CD4-positive, alpha-beta T cell treated with Interleukin-15 for 4 hours (primary cell): ENCODE results near the gene PCSK6.

Experiments used
- DNase-seq: peaks from one replicate; pipeline ENCODE4 v3.0.0-alpha.2; 2020; ENCODE audit warnings: low spot score

The PCSK6 gene

DNA sequence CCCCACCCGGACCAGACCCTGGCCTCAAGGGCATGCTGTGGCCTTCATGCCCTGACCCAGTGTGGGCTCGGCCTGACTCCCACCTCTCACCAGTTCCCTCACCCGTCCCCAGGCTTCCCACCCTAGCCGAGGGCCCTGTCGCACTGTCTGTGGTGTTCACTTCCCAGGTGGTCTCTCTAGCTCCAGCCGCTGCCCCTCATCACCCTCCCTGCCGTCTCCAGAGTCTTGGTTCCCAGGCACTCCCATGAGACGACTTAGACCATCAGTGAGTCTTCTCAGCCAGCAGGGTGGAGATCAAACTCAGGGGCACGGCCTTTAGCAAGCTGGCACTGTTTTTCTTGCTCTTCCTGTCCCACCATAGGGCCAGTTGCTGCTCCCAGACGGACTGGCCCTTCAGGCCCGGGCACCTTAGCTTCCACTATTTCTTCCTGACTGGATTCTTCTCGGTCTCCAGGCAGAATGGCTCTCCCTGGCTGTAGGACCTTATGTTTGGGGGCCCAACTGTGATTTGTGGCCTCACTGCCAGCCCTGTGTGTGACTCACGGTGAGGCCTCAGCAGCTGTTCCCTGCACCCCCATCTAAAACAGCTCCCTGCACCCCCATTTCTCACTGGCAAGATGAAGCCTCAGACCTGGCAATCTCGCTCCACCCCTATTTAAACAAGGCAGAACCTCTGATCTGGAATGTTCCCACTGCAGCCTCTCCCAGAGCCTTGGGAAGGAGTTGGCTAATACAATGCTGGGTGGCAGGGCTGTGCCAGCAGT is 9.4 kb upstream of the PCSK6 start:
- no peak for DNase-seq

DNA sequence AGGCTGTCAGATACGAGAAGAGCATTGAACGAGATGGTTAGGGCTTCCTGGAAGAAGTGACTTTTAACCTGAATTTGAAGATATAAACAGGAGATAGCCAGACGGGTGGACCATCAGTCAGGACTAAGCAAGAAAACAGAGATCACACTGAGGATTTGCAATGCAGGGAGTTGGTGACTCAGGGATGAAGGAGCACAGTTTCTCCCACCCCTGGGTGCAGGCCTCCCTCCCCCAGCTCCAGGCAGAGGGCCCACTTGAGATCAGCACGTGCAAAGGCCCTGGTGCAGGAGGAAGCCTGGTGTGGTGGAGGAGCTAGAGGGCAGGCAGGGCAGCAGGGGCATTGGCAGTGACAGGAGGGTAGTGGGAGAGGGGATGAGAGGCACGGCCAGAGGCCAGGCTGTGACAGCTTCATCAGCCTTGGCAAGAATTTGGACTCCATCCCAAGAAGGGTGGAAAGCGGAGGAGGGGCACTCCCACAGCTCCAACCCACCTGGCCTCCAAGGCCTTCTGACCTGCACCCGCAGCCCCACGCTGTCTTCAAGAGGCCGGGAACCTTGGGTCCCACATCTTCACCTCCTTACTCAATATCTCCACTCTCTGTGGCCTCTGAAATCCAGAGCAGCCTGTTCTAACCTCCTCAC is 8.7 kb upstream of the PCSK6 start:
- no peak for DNase-seq

DNA sequence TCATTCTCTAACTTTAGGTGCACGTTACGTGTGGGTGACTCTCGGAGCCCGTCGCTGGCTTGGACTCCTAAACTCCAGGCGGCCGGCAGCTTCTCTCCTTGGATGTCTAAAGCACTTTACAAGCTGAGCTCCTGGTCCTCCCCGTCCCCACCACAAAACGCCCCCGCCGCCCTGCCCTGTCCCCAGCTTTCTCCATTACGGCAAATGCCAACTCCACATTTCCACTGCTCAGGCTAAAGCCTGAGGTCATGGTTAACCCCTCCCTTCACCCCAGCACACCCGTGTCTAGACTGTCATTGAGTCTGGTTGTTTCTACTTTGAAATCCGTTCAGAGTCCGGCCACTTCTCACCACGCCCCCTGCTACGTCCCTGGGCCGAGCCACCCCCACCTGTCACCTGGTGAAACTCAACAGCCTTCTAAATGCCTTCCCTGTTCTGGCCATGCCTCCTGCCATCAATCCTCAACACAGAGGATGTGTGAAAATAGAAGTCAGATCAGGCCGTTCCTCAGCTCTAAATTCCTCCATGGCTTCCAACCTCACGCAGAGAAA is 8.1 kb upstream of the PCSK6 start:
- DNase-seq = no peak

DNA sequence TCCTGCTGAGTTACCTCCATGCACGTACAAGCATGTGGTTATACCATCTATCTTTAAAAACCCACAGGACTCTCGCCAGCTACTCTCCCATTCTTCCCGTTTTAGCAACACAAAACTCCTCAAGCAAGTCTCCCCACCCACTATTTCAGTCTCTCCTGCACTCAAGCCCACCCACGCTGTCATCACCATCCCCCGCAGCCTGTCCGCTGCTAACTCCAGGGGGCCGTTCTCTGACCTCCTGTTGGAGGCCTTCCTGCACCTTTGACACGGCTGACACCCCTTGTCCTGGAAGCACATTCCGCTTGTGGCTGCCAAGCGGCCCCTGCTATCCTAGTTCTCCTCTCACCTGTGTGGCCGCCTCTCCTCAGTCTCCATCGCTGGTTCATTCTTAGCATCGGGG is 7.5 kb upstream of the PCSK6 start:
- DNase-seq = no peak

DNA sequence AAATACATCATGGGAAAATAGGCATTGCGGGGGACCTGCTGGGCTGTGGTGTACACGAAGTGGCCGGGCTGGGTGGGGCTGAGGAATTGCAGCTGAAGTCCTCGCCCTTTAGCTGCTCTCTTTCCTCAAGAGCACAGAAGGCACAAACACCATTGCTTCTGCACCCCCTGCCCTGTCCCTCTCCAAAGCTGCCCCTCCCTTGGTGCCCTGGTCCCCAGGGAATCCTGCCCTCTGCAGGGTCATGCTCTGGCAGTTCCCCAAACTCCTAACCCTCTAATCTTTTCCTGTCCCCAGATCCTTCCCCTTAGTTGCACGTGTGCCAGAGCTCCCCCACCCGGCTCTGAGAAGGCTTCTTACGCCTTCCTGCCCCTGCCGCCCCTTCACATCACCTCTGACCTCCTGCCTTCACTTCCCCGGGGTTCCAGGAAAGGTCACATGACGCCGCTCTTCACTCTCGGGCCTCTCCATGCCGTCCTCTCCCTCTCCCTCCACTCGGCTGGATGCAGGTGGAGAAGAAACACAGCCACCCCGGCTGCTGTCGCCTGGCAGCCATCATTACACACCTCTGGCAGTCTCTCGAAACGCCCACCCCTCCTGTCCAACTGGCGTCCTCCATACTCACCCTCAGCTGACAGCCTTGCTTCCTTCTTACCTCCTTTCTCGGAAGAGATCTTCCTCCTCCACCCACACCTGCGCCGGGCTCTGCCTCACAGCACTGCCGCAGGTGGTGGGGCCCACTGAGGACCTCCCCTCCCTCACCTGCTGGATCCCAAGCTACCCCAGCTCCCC is 6.9 kb upstream of the PCSK6 start:
- DNase-seq = no peak

DNA sequence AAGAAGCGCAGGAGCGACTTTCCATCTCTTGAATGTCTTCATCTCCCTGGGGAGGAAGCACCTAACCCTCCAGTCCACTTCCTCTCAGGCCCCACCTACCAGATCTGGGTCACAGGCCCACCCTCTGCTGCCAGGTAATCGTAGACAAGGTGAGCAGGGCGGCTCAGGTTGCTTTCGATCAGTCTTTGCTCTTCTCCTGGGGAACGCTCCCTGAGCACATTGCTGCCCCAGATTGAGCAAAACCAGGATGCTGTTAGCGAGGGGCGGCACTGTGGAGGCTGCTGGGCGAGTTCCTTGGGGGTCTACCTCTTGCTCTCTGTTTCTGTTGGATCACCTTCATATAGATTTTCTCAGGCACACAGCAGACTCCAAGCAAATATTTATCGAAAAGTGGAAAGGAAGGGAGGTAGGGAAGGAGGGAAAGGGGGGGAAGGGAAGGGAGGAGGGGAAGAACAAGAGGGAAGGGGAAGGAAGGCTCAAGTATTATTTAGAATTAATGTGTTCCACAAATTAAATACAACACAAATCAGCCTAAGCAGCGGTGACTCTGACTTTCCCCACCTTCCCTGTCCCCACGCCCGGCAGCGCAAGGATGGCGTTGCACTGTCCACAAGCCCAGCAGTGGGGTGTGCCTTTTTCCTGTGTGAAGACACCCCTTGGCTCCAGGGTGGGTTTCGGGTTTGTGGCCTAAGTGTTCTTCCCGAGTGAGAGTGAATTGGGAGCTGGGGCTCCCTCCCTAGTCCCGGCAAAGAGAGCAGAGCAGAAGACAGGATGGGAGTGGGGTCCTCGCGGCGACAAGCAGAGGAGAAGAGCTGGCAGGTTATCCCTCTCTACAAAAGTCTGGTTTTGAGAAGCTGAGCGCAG is 6.1 kb upstream of the PCSK6 start:
- no peak for DNase-seq

DNA sequence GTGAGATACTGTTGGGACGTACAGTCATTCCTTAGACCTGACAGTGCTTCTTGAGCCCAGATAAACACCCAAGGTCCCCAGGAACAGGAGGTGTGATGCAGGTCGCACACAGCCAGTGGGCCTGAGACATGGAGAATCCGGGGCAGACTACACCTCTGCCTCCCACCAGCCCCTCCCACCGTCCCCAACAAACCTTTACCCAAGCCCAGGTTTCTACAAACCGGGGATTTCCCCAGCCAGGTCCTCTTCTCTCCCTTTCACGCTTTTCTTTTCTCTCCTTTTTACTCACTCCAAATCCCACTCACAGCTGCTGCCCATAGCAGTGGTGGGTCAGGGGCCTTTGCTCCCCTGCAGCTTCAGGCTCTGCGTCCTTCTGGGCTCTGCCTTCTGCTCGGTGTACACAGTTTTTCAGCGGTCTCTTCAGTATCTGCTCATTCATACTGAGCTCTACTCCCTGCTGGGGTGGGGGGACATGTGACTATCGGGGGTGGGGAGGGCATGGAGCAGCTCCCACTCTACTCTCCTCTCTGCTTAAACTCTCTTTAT is 4.8 kb upstream of the PCSK6 start:
- no peak for DNase-seq

DNA sequence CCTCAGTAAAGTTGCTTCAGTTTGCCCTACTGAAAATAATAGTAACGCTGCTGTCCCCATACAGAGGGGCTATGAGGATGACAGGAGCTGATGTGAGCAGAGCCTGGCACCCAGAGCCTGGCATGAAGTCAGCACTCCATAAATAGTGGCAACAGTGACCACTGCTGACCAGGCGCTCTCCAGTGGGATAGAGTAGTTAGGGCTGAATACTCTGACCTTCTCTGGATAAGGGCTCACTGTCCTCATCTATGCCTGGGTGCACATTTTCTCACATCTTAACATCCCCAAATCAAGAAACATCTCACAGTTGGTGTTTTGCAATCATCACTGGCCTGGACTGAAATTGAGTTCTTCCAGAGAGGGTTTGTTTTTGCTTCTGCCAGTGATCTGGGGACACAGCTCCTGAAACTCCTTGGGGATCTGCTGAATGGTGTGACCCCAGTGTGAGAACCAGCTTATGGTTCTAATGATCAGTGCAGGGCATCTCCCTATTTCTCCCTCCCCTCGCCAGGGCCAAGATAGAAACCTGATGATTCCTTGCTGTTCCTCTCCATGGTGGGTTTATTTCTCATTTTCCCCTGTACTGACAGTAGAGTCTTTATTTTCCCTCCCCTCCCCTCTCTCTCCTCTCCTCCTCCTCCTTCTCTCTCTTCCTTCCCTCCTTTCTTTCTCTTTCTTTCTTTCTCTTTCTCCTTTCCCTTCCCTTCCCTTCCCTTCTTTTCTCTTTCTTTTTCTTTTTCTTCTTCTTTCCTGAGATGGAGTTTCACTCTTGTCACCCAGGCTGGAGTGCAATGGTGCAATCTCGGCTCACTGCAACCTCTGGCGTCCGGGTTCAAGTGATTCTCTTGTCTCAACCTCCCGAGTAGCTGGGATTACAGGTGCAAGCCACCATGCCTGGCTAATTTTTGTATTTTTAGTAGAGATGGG is 3.5 kb upstream of the PCSK6 start:
- DNase-seq = no peak

DNA sequence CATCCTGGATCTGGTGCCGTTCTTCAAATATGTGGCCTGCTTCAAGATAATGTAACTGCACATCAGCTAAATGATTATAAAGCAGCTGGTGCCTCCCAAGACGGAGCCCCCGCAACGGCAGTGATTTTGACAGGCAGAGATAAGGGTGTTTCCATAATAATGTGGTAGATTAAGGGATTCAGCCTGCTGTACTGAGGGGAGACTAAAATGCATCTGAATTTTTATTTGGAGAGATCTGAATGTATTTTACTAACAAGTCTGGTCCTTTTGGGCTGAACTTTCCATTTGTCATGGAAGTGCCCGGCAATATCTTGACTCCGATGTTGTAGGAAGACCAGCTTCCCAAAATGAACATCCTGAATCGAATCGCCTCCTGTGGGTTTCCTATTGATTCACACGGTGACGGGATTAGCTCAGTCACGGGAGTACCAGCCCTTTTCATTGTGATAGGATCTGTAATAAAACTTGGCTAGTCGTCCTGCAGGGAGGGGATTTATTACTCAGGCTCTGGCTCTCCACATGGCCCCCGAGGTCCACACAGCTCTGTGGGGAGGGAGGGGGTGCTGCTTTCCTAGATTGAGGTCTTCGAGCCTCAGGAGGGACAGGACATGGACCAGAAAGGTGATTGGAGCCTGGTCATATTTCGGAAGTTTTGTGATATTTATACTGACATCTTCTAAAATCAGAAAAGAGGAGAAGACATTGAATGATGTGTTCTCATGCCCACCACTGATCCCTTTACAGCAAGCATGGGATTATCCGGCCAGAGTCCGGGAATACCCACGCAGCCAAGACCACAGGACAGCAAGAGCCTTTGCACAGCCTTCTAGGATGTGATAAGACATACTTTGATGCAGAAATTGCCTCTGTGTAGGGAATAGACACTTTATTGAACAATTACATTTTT is 2.5 kb upstream of the PCSK6 start:
- no peak for DNase-seq

DNA sequence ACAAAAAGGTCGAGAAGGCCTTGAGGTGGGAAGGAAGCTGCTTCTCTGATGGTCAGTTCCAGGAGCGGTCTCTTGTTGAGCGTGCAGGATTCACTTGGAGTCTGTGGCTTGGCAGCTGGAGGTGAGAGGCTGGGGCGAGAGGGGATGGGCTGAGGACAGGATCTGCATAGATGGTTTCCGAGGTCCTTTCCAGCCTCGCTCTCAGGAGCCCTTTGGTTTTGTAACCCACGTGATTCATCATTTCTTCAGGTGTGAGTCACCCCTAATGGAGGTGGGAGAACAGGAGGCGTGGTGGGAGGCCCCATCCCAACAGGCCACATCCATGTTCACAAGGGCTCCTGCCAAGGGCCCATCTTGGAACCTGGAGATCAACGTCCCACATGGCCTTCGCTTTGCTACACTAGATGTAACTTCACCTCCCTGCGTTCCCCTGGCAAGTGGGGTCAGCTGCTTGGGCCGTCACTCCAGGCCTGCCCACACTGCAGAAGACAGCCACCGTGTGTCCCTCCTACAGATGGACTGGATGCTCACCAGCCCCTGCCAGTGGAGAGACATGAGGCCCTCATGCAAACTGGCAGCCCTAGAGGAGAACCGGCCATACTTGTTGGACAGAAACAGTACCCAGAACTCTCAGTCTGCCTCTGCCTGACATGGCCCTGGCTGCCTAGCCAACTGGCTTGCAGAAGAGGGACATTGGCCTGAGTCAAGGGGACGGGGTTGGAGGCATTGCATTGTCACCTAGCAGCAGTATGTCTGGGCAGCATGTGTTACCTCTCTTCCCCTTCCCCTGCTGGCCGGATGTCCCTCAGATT is 1.6 kb upstream of the PCSK6 start:
- DNase-seq = no peak

DNA sequence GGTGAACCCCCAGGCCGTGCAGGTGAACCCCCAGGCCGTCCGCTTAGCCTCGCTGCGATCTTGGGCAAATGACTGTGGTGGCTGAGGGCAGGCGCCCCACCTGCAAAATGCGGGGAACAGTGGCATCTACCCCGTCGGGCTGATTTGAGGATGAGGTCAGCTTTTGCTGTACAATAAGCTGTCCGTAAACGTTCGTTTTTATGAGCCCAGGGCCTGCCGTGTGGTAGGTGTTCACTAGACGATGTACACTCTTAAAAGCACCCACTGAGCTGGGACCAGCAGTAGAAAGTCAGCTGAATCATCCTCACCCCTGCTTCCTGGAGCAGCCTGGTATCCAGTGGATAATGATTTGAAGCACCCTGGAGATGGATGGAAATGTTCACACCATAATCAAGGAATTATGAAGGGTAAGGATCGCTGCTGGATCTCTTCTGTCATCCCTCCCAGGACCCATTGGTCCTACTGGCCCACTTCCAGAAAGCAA is 943 bp upstream of the PCSK6 start:
- no peak for DNase-seq

DNA sequence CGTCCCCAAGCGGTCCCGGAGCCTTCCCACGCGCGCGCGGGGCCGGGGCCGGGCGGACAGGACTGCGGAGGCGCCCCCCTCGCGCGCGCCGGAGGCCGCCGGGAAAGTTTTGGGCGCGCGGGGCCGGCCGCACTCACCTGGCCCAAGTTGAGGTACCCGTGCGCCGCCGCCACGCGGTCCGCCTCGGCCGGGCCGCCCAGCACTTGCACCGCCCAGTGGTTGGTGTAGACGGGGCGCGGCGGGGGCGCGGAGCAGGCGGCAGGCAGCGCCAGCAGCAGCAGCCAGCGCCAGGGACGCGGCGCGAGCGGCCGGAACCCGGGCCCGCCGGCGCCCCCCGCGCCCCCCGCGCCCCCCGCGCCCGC is 289 bp downstream of the PCSK6 start:
- DNase-seq = no peak

DNA sequence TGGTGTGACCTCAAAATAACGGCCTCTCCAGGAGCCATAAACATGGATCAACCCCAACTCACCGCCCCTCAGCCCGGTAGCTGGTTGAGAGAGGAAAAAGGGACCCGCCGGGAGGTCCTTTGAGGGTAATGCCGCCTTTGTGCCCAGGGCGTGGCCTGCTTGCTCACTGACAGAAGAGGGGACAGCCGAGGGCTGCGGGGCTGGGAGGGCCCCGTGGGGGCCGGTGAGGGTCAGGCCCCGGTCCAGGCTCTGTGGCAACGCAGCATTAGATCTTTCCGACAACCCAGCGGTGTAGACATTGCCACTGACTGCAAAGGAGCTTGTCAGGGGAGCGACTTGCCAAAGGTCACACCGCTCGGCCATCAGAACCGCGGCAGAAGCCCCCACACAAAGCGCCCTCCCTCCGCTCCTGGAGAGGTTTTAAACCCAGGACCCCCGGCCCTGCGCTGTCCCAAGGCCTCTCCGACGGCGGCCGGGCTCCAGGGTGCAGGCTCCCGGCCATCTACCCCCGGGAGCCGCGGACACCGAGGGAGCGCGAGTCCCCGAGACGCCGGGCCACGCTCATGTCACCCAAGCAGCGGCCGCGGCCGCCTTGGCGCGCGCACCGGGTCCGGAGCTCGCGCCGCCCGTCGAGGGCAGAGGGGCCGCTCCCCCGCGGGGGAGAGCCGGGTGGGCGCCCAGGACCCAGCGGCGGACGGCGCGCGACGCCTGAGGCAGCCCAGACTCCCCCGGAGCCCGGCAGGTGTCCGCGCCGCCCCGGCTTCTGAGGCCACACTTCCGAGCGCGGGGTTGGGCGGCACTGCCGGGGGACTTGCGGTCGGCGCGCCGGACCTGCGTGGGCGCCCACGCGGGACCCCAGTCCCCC is 975 bp downstream of the PCSK6 start:
- no peak for DNase-seq

DNA sequence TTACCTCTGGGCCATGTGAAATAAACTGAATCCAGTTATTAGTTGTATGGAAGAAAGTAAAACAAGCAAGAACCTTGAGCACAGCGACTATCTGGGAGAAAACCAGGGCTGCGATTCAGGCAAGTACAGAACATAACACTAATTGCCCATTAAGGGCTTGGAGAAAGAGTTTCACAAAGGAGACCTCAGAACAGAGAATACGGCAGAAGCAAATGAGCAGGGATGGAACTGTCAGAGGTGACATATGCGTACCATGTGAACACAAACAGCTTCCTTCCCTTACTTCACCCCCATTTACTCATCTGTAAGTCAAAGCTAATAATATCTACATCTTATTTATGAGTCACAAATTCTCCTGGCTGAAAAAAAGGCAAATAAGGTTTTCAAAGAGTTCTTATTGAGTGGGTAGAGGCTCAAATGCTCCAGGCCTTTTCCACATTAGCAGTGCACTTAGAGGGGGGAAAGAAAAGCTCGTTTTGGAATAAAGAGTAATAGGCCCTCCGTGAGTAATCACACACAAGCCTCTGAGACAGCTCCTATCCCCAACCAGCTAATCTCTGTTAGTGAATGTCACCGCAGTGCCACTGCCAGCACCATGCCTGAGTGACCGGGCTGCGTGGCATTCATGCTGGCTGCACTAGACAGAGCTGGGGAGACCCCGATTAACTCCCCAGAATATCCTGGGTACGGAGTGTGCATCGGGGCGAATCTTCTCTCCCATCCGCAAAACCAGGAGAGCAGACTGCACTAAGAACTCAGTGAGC is 2.6 kb downstream of the PCSK6 start:
- DNase-seq = no peak

DNA sequence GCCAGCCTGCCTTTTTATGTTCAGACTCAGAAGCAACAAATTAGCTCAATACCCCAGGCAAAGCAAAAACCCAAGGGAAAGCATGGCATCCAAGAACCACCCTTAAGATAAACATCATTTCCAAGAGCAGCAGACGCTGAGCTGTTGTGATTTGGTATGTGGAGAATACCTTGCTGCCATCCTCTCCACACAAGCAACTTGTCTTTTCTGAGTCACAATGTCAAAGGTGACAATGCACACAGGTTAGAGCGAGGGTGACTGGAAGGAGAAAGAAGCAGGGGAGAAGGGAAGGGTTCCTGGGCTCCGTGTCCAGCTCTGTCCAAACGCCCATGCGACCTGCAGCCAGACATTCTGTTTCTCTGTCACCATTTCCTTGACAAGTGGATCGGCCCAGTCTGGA is 6.0 kb downstream of the PCSK6 start:
- DNase-seq = no peak

DNA sequence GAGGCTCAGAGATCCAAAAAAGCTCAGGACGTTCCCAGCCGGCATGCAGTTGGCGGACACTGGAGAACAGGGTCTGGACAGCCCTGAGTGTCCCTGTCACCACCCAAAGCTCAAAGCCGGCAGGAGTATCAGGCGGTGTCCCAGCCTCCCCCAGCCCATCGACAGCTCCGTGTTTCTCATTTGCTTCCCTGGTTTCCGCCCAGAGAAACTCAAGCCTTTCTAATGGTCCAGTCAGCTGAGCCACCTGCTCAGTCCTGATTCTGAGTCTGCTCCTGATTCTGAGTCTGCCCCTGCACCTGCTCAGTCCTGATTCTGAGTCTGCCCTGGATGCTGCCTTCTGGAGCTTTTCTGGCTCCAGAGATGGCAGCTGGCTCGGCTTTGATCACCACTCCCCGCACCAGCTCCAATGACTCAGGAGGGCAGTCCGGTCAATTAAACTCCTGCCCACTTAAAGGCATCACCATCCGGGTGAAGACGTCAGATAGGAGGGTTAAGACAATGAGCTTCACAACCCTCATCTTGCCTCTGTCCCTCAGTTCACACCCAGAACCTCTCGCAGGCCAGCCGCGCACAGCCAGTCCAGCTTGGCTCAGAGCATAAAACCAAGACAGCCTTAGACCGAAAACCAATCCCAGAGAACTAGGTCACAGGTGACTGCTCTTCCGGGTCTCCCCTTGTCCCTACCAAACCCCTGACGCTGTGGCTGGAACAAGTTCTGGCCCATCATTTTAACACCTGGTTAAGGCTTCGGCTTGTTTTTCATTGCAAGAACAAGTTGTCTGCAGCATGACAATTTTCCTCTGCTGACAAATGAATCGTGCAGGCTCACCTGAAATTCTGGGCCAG is 6.8 kb downstream of the PCSK6 start:
- DNase-seq = no peak
